ENCODE results near the gene NDUFAF8. TPM values are rescaled to one million over a fixed set of nuclear protein-coding genes. Genes with fewer than 3 reads are reported as not detected.

NDUFAF8 gene
- total and polyA plus RNA-seq, 10 of the 15 experiments (the other 5 are each of a cell fraction or from before 2014, with no cell fraction given), result 22.0 to 307 (median 106) TPM

- TF ChIP-seq CUX1 (IDR thresholded peaks at IDR 0.05; ENCODE audit: insufficient replicate concordance, low read depth, low read length), result no peak
These were observed 21.6 kb upstream of the NDUFAF8 start (continued) for GRCh38 chr17:81217491-81217890.

- Histone ChIP-seq H4K20me1 (ENCODE audit: control insufficient read depth, insufficient read depth) (no peaks in the 10 kb centered on the region), H3K9me3 (replicated peaks; ENCODE audit: control insufficient read depth, insufficient read depth, low read length) (no peaks in the 10 kb centered on the region), H3K79me2 (ENCODE audit: control insufficient read depth, insufficient read depth, low read length) (peaks cover 3% of the 10 kb centered on the region), H3K4me2 (ENCODE audit: control insufficient read depth, insufficient read depth) (no peak overlapping the region), H3K36me3 (ENCODE audit: control insufficient read depth in 2 of 2, insufficient read depth in 2 of 2, low read length in 1 of 2) (no peaks in the 10 kb centered on the region), H3K4me1 (ENCODE audit: control insufficient read depth, insufficient read depth, low read length) (peaks cover 6% of the 10 kb centered on the region), H2AFZ (ENCODE audit: control insufficient read depth, low read depth, low read length) (no peak overlapping the region), H3K9ac (ENCODE audit: control insufficient read depth, insufficient read depth, low read length) (no peak overlapping the region), H3K4me3 (no peak overlapping the region), H3K27ac (ENCODE audit: control insufficient read depth, insufficient read depth) (no peak overlapping the region), H3K27me3 (replicated peaks in 1 of 2; ENCODE audit: control insufficient read depth in 2 of 2, insufficient read depth in 2 of 2, low read length in 1 of 2) (no peaks in the 10 kb centered on the region)
- CTCF ChIA-PET, result no interaction called here
- WGBS (ENCODE audit: insufficient coverage, insufficient replicate concordance, low lambda C conversion rate, missing lambda C conversion rate), result 93% methylated on average over 13 of the region's 13 CpGs
- RAD21 ChIA-PET (ENCODE audit: unreplicated experiment), result no interaction called here
- DNase-seq (ENCODE audit: low read depth, low spot score), result no peak
- no TSS peak for BruUV-seq (replicated peaks)
- intact Hi-C loops (cut with micrococcal nuclease; ENCODE audit: unreplicated experiment) (no loop called here), in situ Hi-C loops (cut with MboI) (loop anchor here (5.0 kb wide), 1 partner anchor 51 kb away; the partner anchor contains the start of genes AATK and PVALEF)
- SMC1A ChIA-PET (ENCODE audit: uncharacterized antibody, unreplicated experiment), result no interaction called here
- no peak for FAIRE-seq
- no peak for ATAC-seq
- POLR2A ChIA-PET, result interaction anchor here (0.6 kb wide), 1 partner anchor 349 kb away, joined by 3 read pairs; no protein-coding TSS in a partner anchor
- no peak for TF ChIP-seq ZNF274 (IDR thresholded peaks at IDR 0.05; ENCODE audit: insufficient read depth, insufficient read length)
- no peak for TF ChIP-seq TAF1 (IDR thresholded peaks at IDR 0.05; ENCODE audit: borderline replicate concordance, low read depth, low read length)
- no peak for TF ChIP-seq SMAD5 (IDR thresholded peaks at IDR 0.05; ENCODE audit: low read depth)
- TF ChIP-seq IRF3 (IDR thresholded peaks at IDR 0.05), result no peak
- no peak for TF ChIP-seq NFIC (IDR thresholded peaks at IDR 0.05; ENCODE audit: low read depth, low read length)
- TF ChIP-seq YBX1 (IDR thresholded peaks at IDR 0.05), result no peak
- no peak for TF ChIP-seq CBX3 (IDR thresholded peaks at IDR 0.05; ENCODE audit: borderline replicate concordance, low read depth)
- TF ChIP-seq HCFC1 (IDR thresholded peaks at IDR 0.05; ENCODE audit: low read length), result no peak
- no peak for TF ChIP-seq ZNF622 (IDR thresholded peaks at IDR 0.05)
- no peak for TF ChIP-seq CUX1 (IDR thresholded peaks at IDR 0.05; ENCODE audit: insufficient replicate concordance, low read depth, low read length)
- TF ChIP-seq IKZF1 (conservative IDR thresholded peaks at IDR 0.05), result no peak
- TF ChIP-seq TCF3 (IDR thresholded peaks at IDR 0.05; ENCODE audit: borderline replicate concordance, insufficient read depth, low read depth, low read length), result no peak
These were observed 20.7 kb upstream of the NDUFAF8 start for GRCh38 chr17:81218459-81218858.

Measured in GM12878 (cell line).